H9 (cell line): ENCODE data around the gene APP. TPM values are rescaled to one million over a fixed set of nuclear protein-coding genes. Genes with fewer than 3 reads are reported as not detected.

Experiments
- DNase-seq: peaks from one replicate; pipeline ENCODE4 v3.0.0-alpha.2; 2017
- H2AFZ ChIP-seq: one replicate; pipeline ENCODE4 v1.6.1; 2013; ENCODE audit warnings: mild to moderate bottlenecking, low read length, control low read depth, moderate library complexity
- H2AK5ac ChIP-seq: 2 replicates; pipeline ENCODE4 v1.6.1; 2013; ENCODE audit warnings: low read length, control low read depth, mixed read lengths; ENCODE audit not compliant: insufficient read length
- H2BK120ac ChIP-seq: one replicate; pipeline ENCODE4 v1.6.1; 2013; ENCODE audit warnings: low read depth, mild to moderate bottlenecking, low read length, control low read depth, inconsistent platforms; ENCODE audit not compliant: poor library complexity, severe bottlenecking
- H2BK12ac ChIP-seq: 2 replicates; pipeline ENCODE4 v1.6.1; 2013; ENCODE audit warnings: low read length, control low read depth, mixed read lengths, low read depth; ENCODE audit not compliant: insufficient read length
- H2BK15ac ChIP-seq: 2 replicates; pipeline ENCODE4 v1.6.1; 2013; ENCODE audit warnings: low read depth, low read length, control low read depth
- H2BK20ac ChIP-seq: one replicate; pipeline ENCODE4 v1.6.1; 2013; ENCODE audit warnings: low read depth, mild to moderate bottlenecking, low read length, control low read depth, inconsistent platforms; ENCODE audit not compliant: poor library complexity, severe bottlenecking
- H2BK5ac ChIP-seq: 2 replicates; pipeline ENCODE4 v1.6.1; 2013; ENCODE audit warnings: low read length, control low read depth, mixed read lengths; ENCODE audit not compliant: insufficient read length
- H3K14ac ChIP-seq: 2 replicates; pipeline ENCODE4 v1.6.1; 2013; ENCODE audit warnings: low read length, control low read depth; ENCODE audit not compliant: insufficient read depth
- H3K18ac ChIP-seq: 2 replicates; pipeline ENCODE4 v1.6.1; 2013; ENCODE audit warnings: low read depth, mild to moderate bottlenecking, mixed read lengths, low read length, control low read depth; ENCODE audit not compliant: insufficient read length
- H3K23ac ChIP-seq: 2 replicates; pipeline ENCODE4 v1.6.1; 2013; ENCODE audit warnings: low read length, control low read depth, mixed read lengths, low read depth; ENCODE audit not compliant: insufficient read length
- H3K23me2 ChIP-seq: 2 replicates; pipeline ENCODE4 v1.6.1; 2013; ENCODE audit warnings: low read depth, mild to moderate bottlenecking, mixed read lengths, low read length, control low read depth; ENCODE audit not compliant: insufficient read length, poor library complexity, severe bottlenecking
- H3K27ac ChIP-seq: 2 replicates; pipeline ENCODE4 v1.5.1; 2013; ENCODE audit warnings: low read length, control low read depth, mixed read lengths, low read depth; ENCODE audit not compliant: insufficient read length
- H3K27me3 ChIP-seq: 2 replicates; pipeline ENCODE4 v1.6.1; 2013; ENCODE audit warnings: low read length, control low read depth, inconsistent platforms; ENCODE audit not compliant: insufficient read depth
- H3K4ac ChIP-seq: 2 replicates; pipeline ENCODE4 v1.6.1; 2013; ENCODE audit warnings: low read depth, mild to moderate bottlenecking, control low read depth, inconsistent platforms, low read length, moderate library complexity
- H3K4me1 ChIP-seq: 2 replicates; pipeline ENCODE4 v1.6.1; 2013; ENCODE audit warnings: low read length, control low read depth, inconsistent platforms; ENCODE audit not compliant: insufficient read depth
- H3K4me2 ChIP-seq: 2 replicates; pipeline ENCODE4 v1.6.1; 2013; ENCODE audit warnings: low read length, control low read depth, mixed read lengths; ENCODE audit not compliant: insufficient read length, insufficient read depth
- H3K56ac ChIP-seq: 2 replicates; pipeline ENCODE4 v1.6.1; 2013; ENCODE audit warnings: low read depth, mild to moderate bottlenecking, mixed read lengths, low read length, control low read depth; ENCODE audit not compliant: insufficient read length
- H3K79me1 ChIP-seq: 2 replicates; pipeline ENCODE4 v1.6.1; 2013; ENCODE audit warnings: low read depth, mild to moderate bottlenecking, moderate library complexity, low read length, control low read depth, inconsistent platforms; ENCODE audit not compliant: insufficient read depth, poor library complexity, severe bottlenecking
- H3K79me2 ChIP-seq: 2 replicates; pipeline ENCODE4 v1.6.1; 2013; ENCODE audit warnings: low read length, control low read depth, inconsistent platforms; ENCODE audit not compliant: insufficient read depth
- H3K9ac ChIP-seq: 2 replicates; pipeline ENCODE4 v1.6.1; 2013; ENCODE audit warnings: low read length, control low read depth, mixed read lengths; ENCODE audit not compliant: insufficient read length; ENCODE audit errors: extremely low read depth
- H3K9me3 ChIP-seq: one replicate; pipeline ENCODE4 v1.6.1; 2013; ENCODE audit warnings: low read depth, low read length, inconsistent platforms; ENCODE audit not compliant: control insufficient read depth
- H3T11ph ChIP-seq: one replicate; pipeline ENCODE4 v1.6.1; 2013; ENCODE audit warnings: mild to moderate bottlenecking, low read length, control low read depth, inconsistent platforms
- H4K20me1 ChIP-seq: one replicate; pipeline ENCODE4 v1.6.1; 2013; ENCODE audit not compliant: control insufficient read depth, insufficient read length, insufficient read depth
- H4K5ac ChIP-seq: 2 replicates; pipeline ENCODE4 v1.6.1; 2013; ENCODE audit warnings: low read depth, mild to moderate bottlenecking, mixed read lengths, low read length, control low read depth; ENCODE audit not compliant: insufficient read length
- H4K8ac ChIP-seq: replicated peaks from 2 replicates; pipeline ENCODE4 v1.6.1; 2013; ENCODE audit warnings: low read length, control low read depth, mixed read lengths, low read depth; ENCODE audit not compliant: insufficient read length
- H4K91ac ChIP-seq: 2 replicates; pipeline ENCODE4 v1.6.1; 2013; ENCODE audit warnings: low read depth, mild to moderate bottlenecking, moderate library complexity, mixed read lengths, low read length, control low read depth; ENCODE audit not compliant: insufficient read length
- H3K27ac Mint-ChIP-seq, 3 experiments: 2 replicates in 2 of 3; 3 replicates in 1 of 3; pipeline ENCODE4 v1.8.0; 2020 to 2021; ENCODE audit warnings: mixed read lengths in 3 of 3, mild to moderate bottlenecking in 1 of 3, moderate library complexity in 1 of 3
- H3K27me3 Mint-ChIP-seq: 2 replicates; pipeline ENCODE4 v1.8.0; 2021; ENCODE audit warnings: low read depth, mild to moderate bottlenecking, moderate library complexity, mixed read lengths
- H3K36me3 Mint-ChIP-seq, 3 experiments: 2 replicates in 2 of 3; 3 replicates in 1 of 3; pipeline ENCODE4 v1.8.0; 2020 to 2021; ENCODE audit warnings: low read depth in 3 of 3, mixed read lengths in 3 of 3; ENCODE audit not compliant: insufficient read depth in 1 of 3
- H3K4me1 Mint-ChIP-seq, 2 experiments: 2 replicates each; pipeline ENCODE4 v1.8.0; 2020; ENCODE audit warnings: mixed read lengths in 2 of 2
- H3K4me3 Mint-ChIP-seq, 2 experiments: 2 replicates in 1 of 2; 3 replicates in 1 of 2; pipeline ENCODE4 v1.8.0; 2020 to 2021; ENCODE audit warnings: mild to moderate bottlenecking in 2 of 2, mixed read lengths in 2 of 2, moderate library complexity in 1 of 2
- H3K9me3 Mint-ChIP-seq, 2 experiments: 2 replicates in 1 of 2; 3 replicates in 1 of 2; pipeline ENCODE4 v1.8.0; 2020; ENCODE audit warnings: mild to moderate bottlenecking in 2 of 2, mixed read lengths in 2 of 2, moderate library complexity in 1 of 2
- CTCF ChIP-seq: fragments of 200-600 bp; sonication (generic); conservative IDR thresholded peaks from 3 replicates; pipeline ENCODE4 v1.8.0; 2021; ENCODE audit warnings: antibody characterized with exemption, mild to moderate bottlenecking
- WGBS: extraction: QIAGEN DNeasy Blood & Tissue Kit; methylation state at CpG from one replicate; pipeline ENCODE4 v1.1.7; 2013; ENCODE audit warnings: missing lambda C conversion rate, low lambda C conversion rate, mixed read lengths; ENCODE audit not compliant: insufficient read length; ENCODE audit errors: extremely low coverage; 5-methylcytosine and 5-hydroxymethylcytosine counted together
- total RNA-seq: library from RNA; stranded (reverse); gene quantifications from 2 replicates; pipeline ENCODE4 v1.2.1, GENCODE V29; 2021

The APP gene
- total RNA-seq, 1 experiment from 2014 or later, result 380 TPM

- no peak overlapping the region for H4K91ac ChIP-seq
- Mint-ChIP-seq H3K9me3 (no peaks in the 10 kb centered on the region), H3K27me3 (no peaks in the 10 kb centered on the region), H3K4me1 (peaks cover 80 to 82% of the 10 kb centered on the region in 2 experiments), H3K4me3 (no peak overlapping the region), H3K27ac (peak overlapping the region; percentile 73 to 83 (median 76)), H3K36me3 (peaks cover 0 to 2% (median 0%) of the 10 kb centered on the region in 3 experiments; a peak in 1 of 7 replicates)
- H3K4ac ChIP-seq, result no peak overlapping the region
- no peak overlapping the region for H3T11ph ChIP-seq
- no peak overlapping the region for H2AFZ ChIP-seq
- H3K27me3 ChIP-seq, result no peaks in the 10 kb centered on the region
- H4K8ac ChIP-seq, result no peak overlapping the region
- H2BK20ac ChIP-seq, result no peak overlapping the region
- no peak overlapping the region for H3K9ac ChIP-seq
- no peaks in the 10 kb centered on the region for H4K20me1 ChIP-seq
- H2AK5ac ChIP-seq, result no peak overlapping the region
- peaks cover 40% of the 10 kb centered on the region for H3K79me2 ChIP-seq
- no peak overlapping the region for H4K5ac ChIP-seq
- H3K23me2 ChIP-seq, result no peaks in the 10 kb centered on the region
- no peak overlapping the region for H2BK12ac ChIP-seq
- peaks cover 7% of the 10 kb centered on the region for H3K79me1 ChIP-seq
- no peak overlapping the region for H3K27ac ChIP-seq
- H3K23ac ChIP-seq, result no peak overlapping the region
- H3K9me3 ChIP-seq, result no peaks in the 10 kb centered on the region
- no peak for TF ChIP-seq CTCF
- H3K56ac ChIP-seq, result no peak overlapping the region
- H2BK120ac ChIP-seq, result no peak overlapping the region
- H3K4me1 ChIP-seq, result peaks cover 27% of the 10 kb centered on the region
- DNase-seq, result no peak
- no peak overlapping the region for H3K18ac ChIP-seq
- no peak overlapping the region for H3K4me2 ChIP-seq
- H2BK15ac ChIP-seq, result no peak overlapping the region
- H3K14ac ChIP-seq, result no peak overlapping the region
- WGBS, result no CpG with 5 or more reads among the region's 8 CpGs
- H2BK5ac ChIP-seq, result no peak overlapping the region
Measured at GRCh38 chr21:26125433-26126167, 45.0 kb downstream of the APP start.
